Esophagus squamous epithelium (tissue), 5 donors: Measurements from ENCODE around the gene EXOSC9. TPM values are rescaled to one million over a fixed set of nuclear protein-coding genes. Genes with fewer than 3 reads are reported as not detected.
A peak's percentile ranks its signal among the peaks of the same experiment; 100 is the strongest.

Experiments
- DNase-seq: peaks from one replicate; lab custom pipeline; 2025; lab: John Stamatoyannopoulos, UW
- H3K27ac ChIP-seq, 4 donors: fragments of 200-600 bp; sonication (generic); one replicate each; pipeline ENCODE4 v1.5.1; 2016 to 2019; ENCODE audit warnings: mild to moderate bottlenecking in 1 of 4
- H3K27me3 ChIP-seq, 4 donors: fragments of 200-600 bp; sonication (generic); 1 replicate in 3 of 4; 2 replicates in 1 of 4; pipeline versions ENCODE4 v1.5.1 to v1.6.0; 2017 to 2021; ENCODE audit warnings: antibody characterized with exemption in 1 of 4
- H3K36me3 ChIP-seq, 3 donors: fragments of 200-600 bp; sonication (generic); one replicate each; pipeline ENCODE4 v1.5.1; 2016 to 2019
- H3K4me1 ChIP-seq, 3 donors: fragments of 200-600 bp; sonication (generic); one replicate each; pipeline ENCODE4 v1.5.1; 2017 to 2019
- H3K4me3 ChIP-seq, 4 donors: fragments of 200-600 bp; sonication (generic); 1 replicate in 3 of 4; 2 replicates in 1 of 4; pipeline ENCODE4 v1.5.1; 2016 to 2019; ENCODE audit warnings: mild to moderate bottlenecking in 2 of 4, moderate library complexity in 1 of 4
- H3K9me3 ChIP-seq, 3 donors: fragments of 200-600 bp; sonication (generic); one replicate each; pipeline ENCODE4 v1.5.1; 2016 to 2019
- CTCF ChIP-seq, 6 experiments: fragments of 450-650 bp in 4 of 6; fragments of 200-600 bp in 2 of 6; sonication (generic) in 2 of 6; IDR thresholded peaks; one replicate each; pipeline ENCODE4 v1.5.1; 2016 to 2019; ENCODE audit warnings: antibody characterized with exemption in 6 of 6, mild to moderate bottlenecking in 4 of 6, moderate library complexity in 4 of 6
- POLR2A ChIP-seq, 4 donors: fragments of 450-650 bp; IDR thresholded peaks; one replicate each; pipeline ENCODE4 v1.6.1; 2017; ENCODE audit warnings: antibody characterized with exemption in 4 of 4, mild to moderate bottlenecking in 4 of 4, moderate library complexity in 3 of 4
- WGBS, 2 donors: methylation state at CpG; one replicate each; pipeline ENCODE4 v1.1.5; 2018; 5-methylcytosine and 5-hydroxymethylcytosine counted together
- intact Hi-C: fragments of 100-400 bp; cut with DNase I; formaldehyde crosslinking; loops from one replicate; pipeline ENCODE4 v1.15.0; 2022
- total RNA-seq, 4 donors: library from RNA; depleted of rRNA; stranded (reverse); fragments of >200 nt; gene quantifications; one replicate each; pipeline ENCODE4 v1.1.0, GENCODE V29; 2016
- donor health status: DM: yes; HTN: yes; CAD: no.

The EXOSC9 gene
- total RNA-seq, 4 donors from 2014 or later: 9.3 to 27.7 (median 23.9) TPM

- DNase-seq: no peak
- no peaks in the 10 kb centered on the region for H3K27me3 ChIP-seq
- TF ChIP-seq CTCF (IDR thresholded peaks at IDR 0.05) (no peak), POLR2A (IDR thresholded peaks at IDR 0.05) (no peak)
- H3K4me1 ChIP-seq: peaks cover 0 to 31% (median 0%) of the 10 kb centered on the region in 3 donors
- H3K4me3 ChIP-seq: peak overlapping the region; percentile 60 to 94 (median 74)
- no peaks in the 10 kb centered on the region for H3K9me3 ChIP-seq
- intact Hi-C loops: no loop called here
- 47 to 50% methylated on average over 8 of the region's 8 CpGs for WGBS, 2 donors
- H3K27ac ChIP-seq: peak overlapping the region; percentile 82 to 93 (median 88)
- H3K36me3 ChIP-seq: peaks cover 0 to 31% (median 0%) of the 10 kb centered on the region in 3 donors
Observed at GRCh38 chr4:121800638-121800960, 524 bp upstream of the EXOSC9 start.

GRCh38 chr4:121801715-121802075, 572 bp downstream of the EXOSC9 start:
- H3K27me3 ChIP-seq: no peaks in the 10 kb centered on the region
- intact Hi-C loops: no loop called here
- H3K4me3 ChIP-seq: peak overlapping the region; percentile 60 to 94 (median 74)
- H3K36me3 ChIP-seq: peaks cover 0 to 41% (median 0%) of the 10 kb centered on the region in 3 donors
- peak overlapping the region; percentile 82 to 93 (median 88) for H3K27ac ChIP-seq
- 12 to 14% methylated on average over 4 of the region's 4 CpGs for WGBS, 2 donors
- TF ChIP-seq POLR2A (IDR thresholded peaks at IDR 0.05) (no peak), CTCF (IDR thresholded peaks at IDR 0.05) (no peak)
- peaks cover 0 to 31% (median 0%) of the 10 kb centered on the region in 3 donors for H3K4me1 ChIP-seq
- DNase-seq: no peak
- no peaks in the 10 kb centered on the region for H3K9me3 ChIP-seq

GRCh38 chr4:121806411-121806810, 5.3 kb downstream of the EXOSC9 start:
- Histone ChIP-seq H3K4me1 (peaks cover 0 to 25% (median 0%) of the 10 kb centered on the region in 3 donors), H3K36me3 (peaks cover 0 to 89% (median 0%) of the 10 kb centered on the region in 3 donors), H3K27ac (no peak overlapping the region), H3K9me3 (no peaks in the 10 kb centered on the region), H3K4me3 (no peak overlapping the region), H3K27me3 (no peaks in the 10 kb centered on the region)
- 82% methylated on average over 4 of the region's 4 CpGs for WGBS, 2 donors
- TF ChIP-seq POLR2A (IDR thresholded peaks at IDR 0.05) (no peak), CTCF (IDR thresholded peaks at IDR 0.05) (no peak)
- no peak for DNase-seq
- intact Hi-C loops: no loop called here

GRCh38 chr4:121811122-121811521, 10.0 kb downstream of the EXOSC9 start:
- Histone ChIP-seq H3K27ac (no peak overlapping the region), H3K4me3 (no peak overlapping the region), H3K27me3 (no peaks in the 10 kb centered on the region), H3K36me3 (peaks cover 0 to 100% (median 10%) of the 10 kb centered on the region in 3 donors), H3K4me1 (no peaks in the 10 kb centered on the region), H3K9me3 (no peaks in the 10 kb centered on the region)
- no peak for DNase-seq
- TF ChIP-seq CTCF (IDR thresholded peaks at IDR 0.05) (no peak), POLR2A (IDR thresholded peaks at IDR 0.05) (no peak)
- intact Hi-C loops: no loop called here

GRCh38 chr4:121814756-121815155, 13.6 kb downstream of the EXOSC9 start:
- no peak overlapping the region for H3K27ac ChIP-seq
- no peaks in the 10 kb centered on the region for H3K4me1 ChIP-seq
- H3K4me3 ChIP-seq: no peak overlapping the region
- WGBS, 2 donors: 75 to 81% methylated on average over 2 of the region's 2 CpGs
- H3K27me3 ChIP-seq: no peaks in the 10 kb centered on the region
- no peaks in the 10 kb centered on the region for H3K9me3 ChIP-seq
- DNase-seq: no peak
- intact Hi-C loops: no loop called here
- TF ChIP-seq CTCF (IDR thresholded peaks at IDR 0.05) (no peak), POLR2A (IDR thresholded peaks at IDR 0.05) (no peak)
- H3K36me3 ChIP-seq: peaks cover 0 to 100% (median 23%) of the 10 kb centered on the region in 3 donors
